ENCODE results near the gene PCP2.

The PCP2 gene

GRCh38 chr19:7633698-7634097 is at the start of gene PCP2:
Gene PCP2 (minus strand): TSS chr19:7633719. CDS start chr19:7633457, 262 bp downstream.
- no peak within 1 kb of the TSS for H3K4me3 ChIP-seq (ENCODE audit: low read length)
- no peak for DNase-seq (ENCODE audit: low read depth)
- TF ChIP-seq CTCF (IDR thresholded peaks at IDR 0.05; ENCODE audit: insufficient read depth, low read depth, low read length, missing control alignments) = no peak

GRCh38 chr19:7682175-7682855 is 48.8 kb upstream of the PCP2 start:
- no peak for DNase-seq (ENCODE audit: low read depth)
- TF ChIP-seq CTCF (IDR thresholded peaks at IDR 0.05; ENCODE audit: insufficient read depth, low read depth, low read length, missing control alignments) = no peak
- H3K4me3 ChIP-seq (ENCODE audit: low read length) = peak overlapping the region; percentile 84

DNA sequence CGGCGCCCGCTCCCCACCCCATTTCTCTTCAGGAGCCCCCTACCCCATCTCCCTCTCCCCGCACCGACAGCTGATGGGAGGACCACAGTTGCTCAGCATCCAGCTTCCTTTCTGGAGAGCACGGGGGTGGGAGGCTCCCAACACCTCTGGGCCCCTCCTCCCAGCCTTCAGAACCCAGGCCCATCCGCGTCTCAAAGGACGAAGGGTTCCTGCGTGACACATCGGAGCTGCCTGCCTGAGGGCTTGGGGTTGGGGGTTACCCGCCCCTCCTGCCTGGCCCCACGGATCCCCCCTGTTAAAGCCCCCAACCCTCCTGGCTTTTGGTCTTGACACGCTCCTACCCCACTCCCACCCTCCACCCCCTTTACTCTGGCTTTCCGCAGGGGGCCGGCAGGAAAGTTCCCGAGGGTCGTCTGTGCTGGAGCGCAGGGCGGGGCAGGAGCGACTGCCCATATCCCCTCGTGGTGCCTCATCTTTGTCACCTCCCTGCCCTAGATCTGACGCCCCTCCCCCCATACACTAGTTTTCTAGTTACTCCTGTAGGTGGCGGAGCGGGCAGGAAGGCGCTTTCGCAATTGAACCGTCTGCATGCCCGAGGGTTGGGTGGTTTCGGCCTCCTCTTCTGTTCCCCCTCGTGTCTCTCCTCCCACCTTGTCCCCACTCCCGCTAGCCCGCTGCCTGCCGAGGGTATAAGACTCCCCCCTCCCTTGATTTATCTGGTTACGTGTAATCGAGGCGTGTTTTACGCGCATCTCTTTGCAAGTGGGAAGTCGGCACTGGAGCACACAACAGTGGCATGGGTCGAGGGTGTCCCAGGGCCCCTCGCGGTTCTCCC is 48.0 kb upstream of the PCP2 start:
- H3K4me3 ChIP-seq (ENCODE audit: low read length) = peak overlapping the region; percentile 84
- peak; percentile 84 for DNase-seq (ENCODE audit: low read depth)
- peak; percentile 71 for TF ChIP-seq CTCF (IDR thresholded peaks at IDR 0.05; ENCODE audit: insufficient read depth, low read depth, low read length, missing control alignments)

GRCh38 chr19:7680606-7681339 is 47.3 kb upstream of the PCP2 start, which contains the start of gene TRAPPC5:
Gene TRAPPC5 (plus strand): TSS chr19:7680833. CDS start chr19:7682254, 1,421 bp downstream.
- peak within 1 kb of the TSS; percentile 84 for H3K4me3 ChIP-seq (ENCODE audit: low read length)
- DNase-seq (ENCODE audit: low read depth) = peak; percentile 83
- TF ChIP-seq CTCF (IDR thresholded peaks at IDR 0.05; ENCODE audit: insufficient read depth, low read depth, low read length, missing control alignments) = peak; percentile 28

- DNase-seq (ENCODE audit: low read depth) = no peak
- H3K4me3 ChIP-seq (ENCODE audit: low read length) = peak overlapping the region; percentile 24
- TF ChIP-seq CTCF (IDR thresholded peaks at IDR 0.05; ENCODE audit: insufficient read depth, low read depth, low read length, missing control alignments) = no peak
Observed at GRCh38 chr19:7679771-7680605, 46.5 kb upstream of the PCP2 start.

Measured in epithelial cell of esophagus (primary cell).